HepG2 (cell line): ENCODE results near the gene FBXO4. TPM values are rescaled to one million over a fixed set of nuclear protein-coding genes. Genes with fewer than 3 reads are reported as not detected.

Experiments
- AHR ChIP-seq: IDR thresholded peaks from 2 replicates; pipeline ENCODE4 v1.6.1; 2018; ENCODE audit warnings: missing genetic modification reagents, missing compliant biosample characterization
- CENPT ChIP-seq: sonication (generic); formaldehyde crosslinking; IDR thresholded peaks from 2 replicates; pipeline ENCODE4 v1.8.0; 2022; ENCODE audit warnings: low read depth, mild to moderate bottlenecking, moderate library complexity, missing genetic modification reagents
- DNMT1 ChIP-seq: sonication (generic); formaldehyde crosslinking; IDR thresholded peaks from 2 replicates; pipeline ENCODE4 v1.5.1; 2020; ENCODE audit warnings: mild to moderate bottlenecking, missing genetic modification reagents
- ETV6 ChIP-seq: sonication (generic); formaldehyde crosslinking; conservative IDR thresholded peaks from 2 replicates; pipeline ENCODE4 v1.4.0; 2020; ENCODE audit warnings: missing genetic modification reagents
- FOSL1 ChIP-seq: sonication (generic); formaldehyde crosslinking; IDR thresholded peaks from 2 replicates; pipeline ENCODE4 v1.9.0; 2021; ENCODE audit warnings: missing genetic modification reagents, borderline replicate concordance
- MTA1 ChIP-seq: sonication (generic); formaldehyde crosslinking; IDR thresholded peaks from 2 replicates; pipeline ENCODE4 v1.4.0; 2020; ENCODE audit warnings: missing genetic modification reagents, mild to moderate bottlenecking, borderline replicate concordance
- NCOR1 ChIP-seq: fragments of 200-600 bp; sonication (generic); IDR thresholded peaks from 2 replicates; pipeline ENCODE4 v1.7.0; 2017; ENCODE audit warnings: antibody characterized with exemption, low read length, borderline replicate concordance
- NFE2L2 ChIP-seq: fragments of 150-350 bp; IDR thresholded peaks from 2 replicates; pipeline ENCODE4 v1.6.1; 2014; ENCODE audit warnings: low read length
- NFKB2 ChIP-seq: sonication (generic); formaldehyde crosslinking; IDR thresholded peaks from 2 replicates; pipeline ENCODE4 v1.4.0; 2020; ENCODE audit warnings: missing genetic modification reagents, borderline replicate concordance
- NKX3-1 ChIP-seq: sonication (generic); formaldehyde crosslinking; IDR thresholded peaks from 2 replicates; pipeline ENCODE4 v1.5.0; 2020; ENCODE audit warnings: missing genetic modification reagents
- PAXIP1 ChIP-seq: sonication (generic); formaldehyde crosslinking; conservative IDR thresholded peaks from 2 replicates; pipeline ENCODE4 v1.4.0; 2020; ENCODE audit warnings: mild to moderate bottlenecking, missing genetic modification reagents, moderate library complexity
- STAT5B ChIP-seq: sonication (generic); formaldehyde crosslinking; IDR thresholded peaks from 2 replicates; pipeline ENCODE4 v1.4.0; 2020; ENCODE audit warnings: missing genetic modification reagents
- YY1 ChIP-seq: IDR thresholded peaks from 2 replicates; pipeline ENCODE4 v1.6.1; 2011; ENCODE audit warnings: low read length, low read depth, moderate library complexity, mild to moderate bottlenecking; ENCODE audit not compliant: insufficient read depth, insufficient replicate concordance
- ZFP41 ChIP-seq: sonication (generic); formaldehyde crosslinking; IDR thresholded peaks from 2 replicates; pipeline ENCODE4 v1.4.0; 2020; ENCODE audit warnings: mild to moderate bottlenecking, missing genetic modification reagents, borderline replicate concordance
- ZFP82 ChIP-seq: sonication (generic); formaldehyde crosslinking; IDR thresholded peaks from 2 replicates; pipeline ENCODE4 v1.5.1; 2020; ENCODE audit warnings: mild to moderate bottlenecking, missing genetic modification reagents, borderline replicate concordance
- ZFY ChIP-seq: sonication (generic); formaldehyde crosslinking; IDR thresholded peaks from 2 replicates; pipeline ENCODE4 v1.4.0; 2020; ENCODE audit warnings: missing genetic modification reagents
- ZNF160 ChIP-seq: sonication (generic); formaldehyde crosslinking; IDR thresholded peaks from 2 replicates; pipeline ENCODE4 v1.8.0; 2022; ENCODE audit warnings: mild to moderate bottlenecking, inconsistent platforms, missing genetic modification reagents
- ZNF18 ChIP-seq: sonication (generic); formaldehyde crosslinking; IDR thresholded peaks from 2 replicates; pipeline ENCODE4 v1.8.0; 2022; ENCODE audit warnings: mild to moderate bottlenecking, missing genetic modification reagents; ENCODE audit not compliant: insufficient replicate concordance
- ZNF512B ChIP-seq: sonication (generic); formaldehyde crosslinking; IDR thresholded peaks from 2 replicates; pipeline ENCODE4 v1.5.1; 2020; ENCODE audit warnings: missing genetic modification reagents, mild to moderate bottlenecking, borderline replicate concordance
- ZNF567 ChIP-seq: sonication (generic); formaldehyde crosslinking; IDR thresholded peaks from 2 replicates; pipeline ENCODE4 v1.8.1; 2023; ENCODE audit warnings: mild to moderate bottlenecking, missing genetic modification reagents, borderline replicate concordance
- polyA plus RNA-seq, 8 experiments: library from polyadenylated mRNA; depleted of rRNA in 3 of 8; stranded (reverse) in 7 of 8; unstranded in 1 of 8; fragments of >200 nt; fragmentation: Illumina TruSeq in 4 of 8; extraction: Trizol in 4 of 8; gene quantifications; 2 replicates each; pipeline versions ENCODE4 v1.2.1 to v1.2.3, GENCODE V29; 2011 to 2016; ENCODE audit warnings: low read depth in 4 of 8, missing spikeins in 1 of 8, mixed read lengths in 1 of 8; ENCODE audit not compliant: insufficient read depth in 1 of 8
- total RNA-seq, 5 experiments: library from RNA; depleted of rRNA; stranded (reverse); fragments of >200 nt; fragmentation: Illumina TruSeq; extraction: Trizol; gene quantifications; 2 replicates each; pipeline ENCODE4 v1.2.3, GENCODE V29; 2016; ENCODE audit warnings: low read depth in 1 of 5

FBXO4 gene
- total and polyA plus RNA-seq, 2 of the 13 experiments (the other 11 are each of a cell fraction or from before 2014, with no cell fraction given): 5.2 to 16.4 TPM

- TF ChIP-seq PAXIP1 (CRISPR knock-in tag) (peak; percentile 65), YY1 (peak; percentile 93), FOSL1 (CRISPR knock-in tag) (no peak), NKX3-1 (CRISPR knock-in tag) (peak; percentile 91), ZFP82 (CRISPR knock-in tag) (0 out of 2 replicates have a peak, but pooled peaks have one; percentile 23), STAT5B (CRISPR knock-in tag) (no peak), ZNF567 (peak; percentile 72; the same call in 1 of the 2 replicates), NFE2L2 (no peak), AHR (CRISPR knock-in tag) (peak; percentile 88; the same call in 1 of the 2 replicates), NCOR1 (peak; percentile 53; the same call in 1 of the 2 replicates), NFKB2 (CRISPR knock-in tag) (peak; percentile 86; the same call in 1 of the 2 replicates), ZNF512B (CRISPR knock-in tag) (no peak), ETV6 (CRISPR knock-in tag) (no peak), ZNF18 (CRISPR knock-in tag) (peak; percentile 83), MTA1 (CRISPR knock-in tag) (peak; percentile 58; the same call in 1 of the 2 replicates), DNMT1 (CRISPR knock-in tag) (0 out of 2 replicates have a peak, but pooled peaks have one; percentile 69), ZFY (CRISPR knock-in tag) (peak; percentile 99), ZNF160 (peak; percentile 30; the same call in 1 of the 2 replicates), CENPT (CRISPR knock-in tag) (0 out of 2 replicates have a peak, but pooled peaks have one; percentile 61), ZFP41 (CRISPR knock-in tag) (peak; percentile 92)
Observed at GRCh38 chr5:41903892-41904799, 20.9 kb upstream of the FBXO4 start, which contains the start of gene RIMOC1 (continued).
